Measurements from ENCODE around the gene PNPLA1.

PNPLA1 gene

GRCh38 chr6:36226438-36227047 lies 43.3 kb upstream of the PNPLA1 start:
- DNase-seq (ENCODE audit: low read depth) = no peak
- no peak for TF ChIP-seq CTCF (conservative IDR thresholded peaks at IDR 0.05; ENCODE audit: low read depth, low read length)

GRCh38 chr6:36227379-36228228 lies 42.3 kb upstream of the PNPLA1 start:
- no peak for TF ChIP-seq CTCF (conservative IDR thresholded peaks at IDR 0.05; ENCODE audit: low read depth, low read length)
- DNase-seq (ENCODE audit: low read depth) = no peak

More at GRCh38 chr6:36226438-36227047, 43.3 kb upstream of the PNPLA1 start:
- no peak overlapping the region for H3K4me3 ChIP-seq (ENCODE audit: low read length)

GRCh38 chr6:36229223-36229622 lies 40.6 kb upstream of the PNPLA1 start:
- DNase-seq (ENCODE audit: low read depth) = no peak
- no peak overlapping the region for H3K4me3 ChIP-seq (ENCODE audit: low read length)
- no peak for TF ChIP-seq CTCF (conservative IDR thresholded peaks at IDR 0.05; ENCODE audit: low read depth, low read length)

More at GRCh38 chr6:36227379-36228228, 42.3 kb upstream of the PNPLA1 start:
- no peak overlapping the region for H3K4me3 ChIP-seq (ENCODE audit: low read length)

- no peak overlapping the region for H3K4me3 ChIP-seq (ENCODE audit: low read length)
- no peak for TF ChIP-seq CTCF (conservative IDR thresholded peaks at IDR 0.05; ENCODE audit: low read depth, low read length)
- DNase-seq (ENCODE audit: low read depth) = no peak
These were observed 39.5 kb upstream of the PNPLA1 start for GRCh38 chr6:36230371-36230770.

GRCh38 chr6:36232172-36232571 lies 37.7 kb upstream of the PNPLA1 start:
- TF ChIP-seq CTCF (conservative IDR thresholded peaks at IDR 0.05; ENCODE audit: low read depth, low read length) = no peak
- DNase-seq (ENCODE audit: low read depth) = no peak
- no peak overlapping the region for H3K4me3 ChIP-seq (ENCODE audit: low read length)

- no peak for DNase-seq (ENCODE audit: low read depth)
- H3K4me3 ChIP-seq (ENCODE audit: low read length) = no peak overlapping the region
- no peak for TF ChIP-seq CTCF (conservative IDR thresholded peaks at IDR 0.05; ENCODE audit: low read depth, low read length)
These were observed 34.6 kb upstream of the PNPLA1 start for GRCh38 chr6:36235309-36235708.

- no peak for DNase-seq (ENCODE audit: low read depth)
- H3K4me3 ChIP-seq (ENCODE audit: low read length) = no peak overlapping the region
- no peak for TF ChIP-seq CTCF (conservative IDR thresholded peaks at IDR 0.05; ENCODE audit: low read depth, low read length)
These were observed 34.0 kb upstream of the PNPLA1 start for GRCh38 chr6:36235862-36236261.
